Gastroesophageal sphincter (tissue), 2 donors: ENCODE results near the gene SESTD1.

Experiments
- POLR2A ChIP-seq, 2 donors: fragments of 450-650 bp; IDR thresholded peaks; one replicate each; pipeline ENCODE4 v1.6.1; 2017; ENCODE audit warnings: antibody characterized with exemption in 2 of 2, mild to moderate bottlenecking in 2 of 2, moderate library complexity in 1 of 2
- POLR2AphosphoS5 ChIP-seq: sonication (generic); formaldehyde crosslinking; IDR thresholded peaks from one replicate; pipeline ENCODE4 v1.6.1; 2017; ENCODE audit warnings: antibody characterized with exemption

GRCh38 chr2:179177694-179178093, 86.9 kb downstream of the SESTD1 start:
- TF ChIP-seq POLR2A (IDR thresholded peaks at IDR 0.05), result no peak
- no peak for TF ChIP-seq POLR2AphosphoS5
